ENCODE measurements around the gene UBR3. TPM values are rescaled to one million over a fixed set of nuclear protein-coding genes. Genes with fewer than 3 reads are reported as not detected.

Gene UBR3
- polyA plus RNA-seq, 1 donor from 2014 or later, result 75.2 TPM

DNA sequence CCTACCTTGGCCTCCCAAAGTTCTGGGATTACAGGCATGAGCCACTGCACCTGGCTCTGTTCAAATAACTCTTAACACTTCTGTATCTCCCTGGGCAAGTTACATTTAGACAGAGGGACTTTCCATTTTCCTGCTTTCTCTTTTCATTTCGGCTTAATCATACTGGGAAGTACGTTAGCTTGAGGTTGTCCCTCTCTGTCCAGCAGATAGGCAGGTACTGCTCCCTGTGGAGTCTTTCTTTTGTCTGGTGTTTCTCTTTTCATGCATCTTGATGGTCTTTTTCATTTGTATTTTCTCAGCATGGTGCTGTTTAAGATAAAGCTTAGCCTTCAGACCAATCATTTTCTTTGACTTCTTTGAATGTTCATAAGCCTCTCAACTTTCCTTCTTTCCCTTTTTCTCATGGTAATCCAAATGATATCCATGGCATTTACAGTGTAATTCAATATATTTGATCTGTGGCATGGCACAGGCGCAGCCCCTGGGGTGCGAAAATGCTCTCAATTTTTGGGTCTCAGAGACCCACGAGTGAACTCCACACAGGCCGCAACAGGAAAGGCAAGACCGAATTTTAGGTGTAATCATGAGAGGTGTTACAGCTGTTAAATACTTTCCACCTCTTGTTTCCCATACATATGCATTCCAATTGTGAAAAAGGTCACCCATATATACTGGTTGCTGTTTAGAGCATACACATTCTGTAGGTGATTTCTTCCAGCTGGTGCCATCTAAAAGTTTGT lies 250.7 kb downstream of the UBR3 start:
- Histone ChIP-seq H4K20me1 (ENCODE audit: insufficient read depth) (no peaks in the 10 kb centered on the region), H3K36me3 (ENCODE audit: insufficient read depth, low read length) (peaks cover 6% of the 10 kb centered on the region), H3K9ac (ENCODE audit: low read length) (no peak overlapping the region), H3K9me2 (ENCODE audit: insufficient read depth, low read length) (no peaks in the 10 kb centered on the region), H3K79me2 (replicated peaks; ENCODE audit: insufficient read depth, low read length) (no peaks in the 10 kb centered on the region), H3K27me3 (ENCODE audit: insufficient read depth, low read depth, low read length) (no peaks in the 10 kb centered on the region), H3K27ac (ENCODE audit: low read length) (no peak overlapping the region), H3F3A (ENCODE audit: insufficient read depth, low read length, poor library complexity, severe bottlenecking) (no peaks in the 10 kb centered on the region), H3K9me3 (ENCODE audit: low read length) (no peaks in the 10 kb centered on the region), H2AFZ (ENCODE audit: low read depth, low read length) (no peak overlapping the region), H3K4me3 (ENCODE audit: low read length) (no peak overlapping the region), H3K4me2 (ENCODE audit: low read length) (no peak overlapping the region)
- TF ChIP-seq MXI1 (conservative IDR thresholded peaks at IDR 0.05; ENCODE audit: poor library complexity, severe bottlenecking) (no peak), POLR2AphosphoS5 (IDR thresholded peaks at IDR 0.05) (no peak)

DNA sequence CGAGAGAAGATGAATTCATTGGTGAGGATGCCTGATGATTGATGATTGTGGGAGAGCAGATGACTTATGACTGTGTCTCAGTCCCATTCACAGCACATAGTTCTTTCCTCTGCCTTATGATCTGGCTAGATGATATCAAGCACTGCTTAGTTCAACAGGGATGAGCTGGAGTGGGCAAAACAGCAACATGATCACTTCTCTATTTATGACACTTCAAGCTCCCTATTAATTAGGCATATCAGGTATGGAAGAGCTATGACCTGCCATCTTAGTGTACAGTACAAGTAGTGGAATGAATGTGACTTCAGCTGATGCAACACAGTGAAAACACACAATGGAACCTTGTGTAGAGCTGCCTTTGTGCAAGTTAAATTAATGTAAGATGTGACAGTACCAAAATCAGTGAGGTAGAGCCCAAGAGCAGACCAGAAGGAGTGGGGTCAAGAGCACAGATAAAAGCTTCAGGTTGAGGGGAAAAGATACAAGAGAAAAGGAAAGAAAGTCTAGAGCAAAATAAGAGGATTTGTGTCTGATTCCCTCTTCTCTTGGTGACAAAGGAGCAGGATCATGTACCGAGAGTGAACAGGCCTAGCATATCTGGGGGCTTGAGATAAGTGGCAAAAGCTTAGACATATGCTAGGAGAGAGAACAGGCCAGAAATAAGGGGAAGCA lies 257.7 kb downstream of the UBR3 start:
- Histone ChIP-seq H3K79me2 (replicated peaks; ENCODE audit: insufficient read depth, low read length) (no peaks in the 10 kb centered on the region), H2AFZ (ENCODE audit: low read depth, low read length) (no peak overlapping the region), H3F3A (ENCODE audit: insufficient read depth, low read length, poor library complexity, severe bottlenecking) (no peaks in the 10 kb centered on the region), H3K27me3 (ENCODE audit: insufficient read depth, low read depth, low read length) (no peaks in the 10 kb centered on the region), H3K9me3 (ENCODE audit: low read length) (no peaks in the 10 kb centered on the region), H3K4me3 (ENCODE audit: low read length) (no peak overlapping the region), H3K36me3 (ENCODE audit: insufficient read depth, low read length) (no peaks in the 10 kb centered on the region), H4K20me1 (ENCODE audit: insufficient read depth) (no peaks in the 10 kb centered on the region), H3K27ac (ENCODE audit: low read length) (no peak overlapping the region), H3K4me2 (ENCODE audit: low read length) (no peak overlapping the region), H3K9me2 (ENCODE audit: insufficient read depth, low read length) (no peaks in the 10 kb centered on the region), H3K9ac (ENCODE audit: low read length) (no peak overlapping the region)
- TF ChIP-seq POLR2AphosphoS5 (IDR thresholded peaks at IDR 0.05) (no peak), EZH2 (IDR thresholded peaks at IDR 0.05; ENCODE audit: borderline replicate concordance, insufficient read depth, low read length, poor library complexity, severe bottlenecking) (no peak), RAD21 (conservative IDR thresholded peaks at IDR 0.05) (no peak), TAF1 (IDR thresholded peaks at IDR 0.05; ENCODE audit: low read depth) (no peak), MXI1 (conservative IDR thresholded peaks at IDR 0.05; ENCODE audit: poor library complexity, severe bottlenecking) (no peak), SMC3 (conservative IDR thresholded peaks at IDR 0.05; ENCODE audit: poor library complexity) (no peak)
- TF ChIP-seq, protein P1, sequence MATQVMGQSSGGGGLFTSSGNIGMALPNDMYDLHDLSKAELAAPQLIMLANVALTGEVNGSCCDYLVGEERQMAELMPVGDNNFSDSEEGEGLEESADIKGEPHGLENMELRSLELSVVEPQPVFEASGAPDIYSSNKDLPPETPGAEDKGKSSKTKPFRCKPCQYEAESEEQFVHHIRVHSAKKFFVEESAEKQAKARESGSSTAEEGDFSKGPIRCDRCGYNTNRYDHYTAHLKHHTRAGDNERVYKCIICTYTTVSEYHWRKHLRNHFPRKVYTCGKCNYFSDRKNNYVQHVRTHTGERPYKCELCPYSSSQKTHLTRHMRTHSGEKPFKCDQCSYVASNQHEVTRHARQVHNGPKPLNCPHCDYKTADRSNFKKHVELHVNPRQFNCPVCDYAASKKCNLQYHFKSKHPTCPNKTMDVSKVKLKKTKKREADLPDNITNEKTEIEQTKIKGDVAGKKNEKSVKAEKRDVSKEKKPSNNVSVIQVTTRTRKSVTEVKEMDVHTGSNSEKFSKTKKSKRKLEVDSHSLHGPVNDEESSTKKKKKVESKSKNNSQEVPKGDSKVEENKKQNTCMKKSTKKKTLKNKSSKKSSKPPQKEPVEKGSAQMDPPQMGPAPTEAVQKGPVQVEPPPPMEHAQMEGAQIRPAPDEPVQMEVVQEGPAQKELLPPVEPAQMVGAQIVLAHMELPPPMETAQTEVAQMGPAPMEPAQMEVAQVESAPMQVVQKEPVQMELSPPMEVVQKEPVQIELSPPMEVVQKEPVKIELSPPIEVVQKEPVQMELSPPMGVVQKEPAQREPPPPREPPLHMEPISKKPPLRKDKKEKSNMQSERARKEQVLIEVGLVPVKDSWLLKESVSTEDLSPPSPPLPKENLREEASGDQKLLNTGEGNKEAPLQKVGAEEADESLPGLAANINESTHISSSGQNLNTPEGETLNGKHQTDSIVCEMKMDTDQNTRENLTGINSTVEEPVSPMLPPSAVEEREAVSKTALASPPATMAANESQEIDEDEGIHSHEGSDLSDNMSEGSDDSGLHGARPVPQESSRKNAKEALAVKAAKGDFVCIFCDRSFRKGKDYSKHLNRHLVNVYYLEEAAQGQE (IDR thresholded peaks at IDR 0.05; ENCODE audit: borderline replicate concordance), result no peak
- TF ChIP-seq, protein P2, sequence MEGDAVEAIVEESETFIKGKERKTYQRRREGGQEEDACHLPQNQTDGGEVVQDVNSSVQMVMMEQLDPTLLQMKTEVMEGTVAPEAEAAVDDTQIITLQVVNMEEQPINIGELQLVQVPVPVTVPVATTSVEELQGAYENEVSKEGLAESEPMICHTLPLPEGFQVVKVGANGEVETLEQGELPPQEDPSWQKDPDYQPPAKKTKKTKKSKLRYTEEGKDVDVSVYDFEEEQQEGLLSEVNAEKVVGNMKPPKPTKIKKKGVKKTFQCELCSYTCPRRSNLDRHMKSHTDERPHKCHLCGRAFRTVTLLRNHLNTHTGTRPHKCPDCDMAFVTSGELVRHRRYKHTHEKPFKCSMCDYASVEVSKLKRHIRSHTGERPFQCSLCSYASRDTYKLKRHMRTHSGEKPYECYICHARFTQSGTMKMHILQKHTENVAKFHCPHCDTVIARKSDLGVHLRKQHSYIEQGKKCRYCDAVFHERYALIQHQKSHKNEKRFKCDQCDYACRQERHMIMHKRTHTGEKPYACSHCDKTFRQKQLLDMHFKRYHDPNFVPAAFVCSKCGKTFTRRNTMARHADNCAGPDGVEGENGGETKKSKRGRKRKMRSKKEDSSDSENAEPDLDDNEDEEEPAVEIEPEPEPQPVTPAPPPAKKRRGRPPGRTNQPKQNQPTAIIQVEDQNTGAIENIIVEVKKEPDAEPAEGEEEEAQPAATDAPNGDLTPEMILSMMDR (IDR thresholded peaks at IDR 0.05; ENCODE audit: poor library complexity, severe bottlenecking), result no peak
